GM19099 (cell line): ENCODE measurements around the gene TNS3.

Experiments
- POLR2A ChIP-seq: IDR thresholded peaks from 3 replicates; pipeline ENCODE4 v1.6.1; 2011; ENCODE audit warnings: low read depth; ENCODE audit not compliant: insufficient read length; ENCODE audit errors: extremely low read depth

The TNS3 gene

GRCh38 chr7:47543056-47543455, 38.9 kb downstream of the TNS3 start:
- TF ChIP-seq POLR2A, result no peak

- no peak for TF ChIP-seq POLR2A
Observed at GRCh38 chr7:47542051-47542450, 39.9 kb downstream of the TNS3 start.

GRCh38 chr7:47540387-47541350, 41.2 kb downstream of the TNS3 start:
- TF ChIP-seq POLR2A, result no peak

DNA sequence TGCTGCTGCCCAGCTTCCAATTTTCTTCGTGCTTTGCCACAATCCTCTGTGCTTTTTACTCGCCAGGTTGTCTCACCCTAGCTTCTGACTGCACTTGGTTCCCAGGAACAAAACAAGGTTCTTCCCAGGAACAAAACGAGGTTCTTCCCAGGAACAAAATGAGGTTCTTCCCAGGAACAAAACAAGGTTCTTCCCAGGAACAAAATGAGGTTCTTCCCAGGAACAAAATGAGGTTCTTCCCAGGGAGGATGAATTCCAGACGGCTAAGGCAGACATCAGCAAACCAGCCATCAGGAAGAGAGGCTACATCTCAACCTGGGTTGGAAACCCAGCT, 41.9 kb downstream of the TNS3 start:
- TF ChIP-seq POLR2A, result no peak

GRCh38 chr7:47539398-47540052, 42.4 kb downstream of the TNS3 start:
- no peak for TF ChIP-seq POLR2A

DNA sequence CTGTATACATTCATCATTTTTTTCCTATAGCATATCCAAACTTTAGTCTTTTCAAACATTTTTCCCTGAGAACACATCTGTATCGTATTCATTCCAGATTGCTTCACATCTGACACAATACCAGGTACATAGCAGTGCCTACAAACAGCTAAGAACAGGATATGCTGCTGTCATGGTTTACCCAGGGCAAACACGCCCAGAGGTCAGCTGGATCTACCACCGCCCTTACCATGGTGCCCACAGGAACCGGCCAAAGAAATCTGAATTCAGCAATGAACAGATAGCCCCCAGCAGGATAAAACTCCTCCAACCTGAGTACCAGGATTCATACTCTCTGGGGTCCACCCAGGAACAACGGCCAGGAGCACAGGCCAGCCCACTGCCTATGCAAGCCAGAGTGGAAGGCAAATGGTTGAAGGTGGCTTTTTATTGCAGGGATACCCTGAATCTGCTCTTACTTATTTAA, 43.0 kb downstream of the TNS3 start:
- no peak for TF ChIP-seq POLR2A

DNA sequence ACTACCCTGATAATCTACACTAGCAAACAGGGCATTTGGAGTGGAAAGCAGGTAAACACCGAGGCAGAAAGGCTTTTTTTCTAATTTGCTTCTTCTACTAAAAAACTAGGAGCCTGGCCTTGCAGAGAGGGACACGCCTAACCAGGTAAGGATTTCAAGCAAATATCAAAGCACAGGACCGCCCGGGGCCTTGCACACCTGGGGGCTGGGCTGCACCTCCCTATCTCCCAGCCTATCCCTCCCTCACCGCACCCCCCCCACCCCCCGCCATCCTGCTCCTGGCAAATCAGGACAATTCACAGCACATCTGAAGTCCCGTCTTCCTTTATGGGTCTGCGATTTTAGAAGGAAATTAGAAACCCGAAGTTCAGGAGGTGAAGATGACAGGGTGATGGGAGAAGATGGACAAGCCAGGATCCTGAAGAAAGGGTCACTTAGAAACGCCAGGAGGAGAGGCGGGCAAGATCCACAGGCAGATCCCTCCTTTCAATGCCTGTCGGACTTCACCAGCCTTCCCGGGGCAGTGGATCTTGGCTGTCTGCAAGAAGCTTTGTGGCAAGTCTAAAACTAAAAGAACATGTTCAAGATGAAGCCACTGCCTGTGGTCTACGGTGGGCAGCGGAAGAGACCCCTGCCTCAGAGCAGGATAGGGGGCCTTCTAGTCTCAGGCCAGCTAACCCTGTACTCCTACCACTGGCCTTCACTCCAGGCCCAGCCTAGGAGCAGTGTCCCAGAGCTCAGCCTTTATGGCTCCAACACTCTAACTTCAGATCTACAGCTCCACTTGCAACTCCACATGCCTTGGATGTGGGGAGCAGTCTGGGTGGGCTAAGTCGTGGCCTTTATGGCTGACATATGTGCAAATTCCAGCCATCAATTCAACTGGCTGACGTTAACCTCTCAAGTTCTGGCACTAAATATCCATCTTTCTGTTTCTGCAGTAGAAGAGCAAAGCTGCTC, 43.9 kb downstream of the TNS3 start:
- no peak for TF ChIP-seq POLR2A

- no peak for TF ChIP-seq POLR2A
Observed at GRCh38 chr7:47536661-47537611, 45.0 kb downstream of the TNS3 start.

DNA sequence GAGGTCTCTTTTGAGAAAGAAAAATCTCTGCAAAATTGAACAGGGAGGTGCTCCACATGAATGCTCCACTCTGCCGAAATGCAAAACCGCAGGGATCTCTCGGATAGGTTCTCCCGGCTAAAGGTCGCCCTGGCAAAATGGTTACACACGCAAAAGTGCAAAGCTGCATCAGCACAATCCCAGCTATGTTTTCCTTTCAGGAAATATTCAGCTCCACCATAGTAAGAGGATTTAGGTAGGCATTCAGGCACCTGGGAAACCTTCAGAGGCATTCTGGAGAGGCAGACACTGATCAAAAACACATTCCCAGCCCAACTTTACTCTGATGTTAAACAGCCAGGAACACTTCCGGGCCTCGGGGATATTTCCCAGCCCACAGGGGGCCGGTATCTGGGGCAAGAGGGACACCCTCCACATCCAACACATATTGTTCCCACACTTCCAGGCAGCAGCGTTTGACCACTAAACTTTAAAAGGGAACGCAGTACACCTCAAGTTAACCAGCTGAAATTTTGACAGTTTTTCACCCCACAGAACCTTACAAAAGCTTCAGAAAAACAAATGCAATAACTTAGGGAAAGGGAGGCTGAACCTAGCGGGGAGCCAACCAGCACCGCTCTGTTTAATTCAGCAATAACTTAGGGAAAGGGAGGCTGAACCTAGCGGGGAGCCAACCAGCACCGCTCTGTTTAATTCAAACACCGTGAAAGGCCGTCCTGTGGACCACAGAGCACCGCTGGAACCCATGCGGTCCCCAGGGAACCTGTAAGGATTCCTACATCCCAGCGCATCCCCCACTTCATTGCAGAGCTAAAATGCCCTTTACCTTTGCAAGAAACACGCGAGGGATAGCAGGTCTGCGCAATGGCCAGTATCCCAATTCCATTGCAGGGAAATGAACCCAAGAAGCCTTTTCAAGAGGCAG, 45.9 kb downstream of the TNS3 start:
- TF ChIP-seq POLR2A, result no peak

GRCh38 chr7:47535035-47535703, 46.7 kb downstream of the TNS3 start:
- TF ChIP-seq POLR2A, result no peak

- TF ChIP-seq POLR2A, result no peak
Observed at GRCh38 chr7:47534322-47535034, 47.4 kb downstream of the TNS3 start.
